Liver (tissue), 10 donors: Measurements from ENCODE around the gene TPM3. TPM values are rescaled to one million over a fixed set of nuclear protein-coding genes. Genes with fewer than 3 reads are reported as not detected.

Experiments
- DNase-seq: peaks from one replicate; pipeline ENCODE4 v3.0.0-alpha.2; 2017; ENCODE audit warnings: low spot score
- H3K27ac ChIP-seq, 2 donors: one replicate each; pipeline ENCODE4 v1.7.0; 2013; ENCODE audit warnings: inconsistent platforms in 2 of 2, low read length in 2 of 2, control low read depth in 1 of 2, low read depth in 1 of 2, mild to moderate bottlenecking in 1 of 2
- H3K27me3 ChIP-seq, 4 donors: one replicate each; pipeline versions ENCODE4 v1.6.1 to v1.7.0; 2013; ENCODE audit warnings: low read length in 3 of 4, inconsistent platforms in 1 of 4, mild to moderate bottlenecking in 1 of 4, moderate library complexity in 1 of 4; ENCODE audit not compliant: control insufficient read depth in 4 of 4, insufficient read depth in 4 of 4
- H3K36me3 ChIP-seq, 4 donors: one replicate each; pipeline versions ENCODE4 v1.6.1 to v1.7.0; 2013; ENCODE audit warnings: low read length in 3 of 4, mild to moderate bottlenecking in 3 of 4, low read depth in 1 of 4, moderate library complexity in 1 of 4; ENCODE audit not compliant: control insufficient read depth in 4 of 4, insufficient read depth in 3 of 4
- H3K4me1 ChIP-seq, 4 donors: one replicate each; pipeline versions ENCODE4 v1.6.1 to v1.7.0; 2013; ENCODE audit warnings: low read length in 3 of 4, mild to moderate bottlenecking in 3 of 4, moderate library complexity in 1 of 4; ENCODE audit not compliant: control insufficient read depth in 4 of 4, insufficient read depth in 4 of 4
- H3K4me3 ChIP-seq, 3 donors: one replicate each; pipeline versions ENCODE4 v1.6.1 to v1.7.0; 2013; ENCODE audit warnings: low read length in 3 of 3, control low read depth in 1 of 3, low read depth in 1 of 3, mild to moderate bottlenecking in 1 of 3
- H3K9ac ChIP-seq, 2 donors: one replicate each; pipeline ENCODE4 v1.7.0; 2013; ENCODE audit warnings: low read length in 2 of 2, mild to moderate bottlenecking in 2 of 2, moderate library complexity in 2 of 2, control low read depth in 1 of 2, low read depth in 1 of 2
- H3K9me3 ChIP-seq, 4 donors: one replicate each; pipeline versions ENCODE4 v1.6.1 to v1.7.0; 2013; ENCODE audit warnings: low read length in 3 of 4; ENCODE audit not compliant: control insufficient read depth in 4 of 4
- GABPA ChIP-seq, 2 donors: IDR thresholded peaks in 1 of 2; conservative IDR thresholded peaks in 1 of 2; 2 replicates each; pipeline ENCODE4 v1.6.1; 2016; ENCODE audit warnings: antibody characterized with exemption in 2 of 2, mild to moderate bottlenecking in 1 of 2, moderate library complexity in 1 of 2
- HNF4A ChIP-seq, 2 donors: conservative IDR thresholded peaks; 2 replicates each; pipeline ENCODE4 v1.6.1; 2016; ENCODE audit warnings: antibody characterized with exemption in 2 of 2, mild to moderate bottlenecking in 2 of 2
- REST ChIP-seq: IDR thresholded peaks from 2 replicates; pipeline ENCODE4 v1.6.1; 2016; ENCODE audit warnings: antibody characterized with exemption, mild to moderate bottlenecking
- SP1 ChIP-seq: IDR thresholded peaks from 2 replicates; pipeline ENCODE4 v1.6.1; 2018; ENCODE audit warnings: antibody characterized with exemption, mild to moderate bottlenecking
- ZBTB33 ChIP-seq: IDR thresholded peaks from 2 replicates; pipeline ENCODE4 v1.6.1; 2016; ENCODE audit warnings: antibody characterized with exemption
- WGBS: extraction: QIAGEN DNeasy Blood & Tissue Kit; methylation state at CpG from one replicate; pipeline ENCODE4 v1.1.7; 2013; 5-methylcytosine and 5-hydroxymethylcytosine counted together
- polyA plus RNA-seq, 2 donors: library from polyadenylated mRNA; stranded (reverse) in 1 of 2; unstranded in 1 of 2; fragments of 200-250 nt in 1 of 2; fragments of >200 nt in 1 of 2; fragmentation: Nextera tagmentation in 1 of 2; extraction: Ambion mirVana in 1 of 2; gene quantifications; one replicate each; pipeline versions ENCODE4 v1.2.1 to v1.2.3, GENCODE V29; 2013 to 2015
- small RNA-seq: library from RNA; depleted of rRNA; stranded (forward); fragments of <200 nt; gene quantifications from one replicate; pipeline ENCODE3, GENCODE V24; 2014
- total RNA-seq, 2 donors: library from RNA; depleted of rRNA; stranded (reverse); fragments of >200 nt; gene quantifications; one replicate each; pipeline ENCODE4 v1.2.3, GENCODE V29; 2014
- donor health status: healthy.
- donor health status: healthy.
- donor health status: healthy.
- donor health status: healthy.
- donor health status: healthy.

TPM3 gene
- total and polyA plus RNA-seq, 4 donors = 89.6 to 120 (median 109) TPM

GRCh38 chr1:154115180-154115579, 76.7 kb downstream of the TPM3 start:
- H3K27me3 ChIP-seq = no peaks in the 10 kb centered on the region
- no peaks in the 10 kb centered on the region for H3K36me3 ChIP-seq
- no peak for DNase-seq
- no peak for TF ChIP-seq REST
- TF ChIP-seq GABPA (IDR thresholded peaks at IDR 0.05 in 1 of 2, conservative IDR thresholded peaks at IDR 0.05 in 1 of 2) = no peak
- TF ChIP-seq SP1 = peak; percentile 44
- TF ChIP-seq ZBTB33 = no peak
- peak; percentile 15 to 40 for TF ChIP-seq HNF4A (conservative IDR thresholded peaks at IDR 0.05)
- no peaks in the 10 kb centered on the region for H3K9me3 ChIP-seq
- H3K4me3 ChIP-seq = no peak overlapping the region
- no peak overlapping the region for H3K27ac ChIP-seq
- H3K4me1 ChIP-seq = no peaks in the 10 kb centered on the region
- H3K9ac ChIP-seq = no peak overlapping the region
- WGBS = 35% methylated on average over 1 of the region's 1 CpG

Small RNA genes lying within 50 kb of the gene (small RNA-seq; reads per million reads assigned to genes)
- 0.29 reads per million, percentile 25 among the genes with 10 or more reads in this experiment for gene MIR190B

Other genes with a start within 250 kb of the TPM3 start
- gene DENND4B, start 245.4 kb downstream of the TPM3 start, total RNA-seq = 10 to 100 TPM; 13.1 to 27.2 TPM
- gene DENND4B, start 245.4 kb downstream of the TPM3 start, polyA plus RNA-seq = 10 to 100 TPM in 1 of 2 donors, 1 to 10 TPM in 1; 9.7 to 10.1 TPM
- gene CRTC2, start 233.5 kb downstream of the TPM3 start, total RNA-seq = 1 to 10 TPM; 4.9 to 5.5 TPM
- gene CRTC2, start 233.5 kb downstream of the TPM3 start, polyA plus RNA-seq = 10 to 100 TPM; 11.0 to 14.9 TPM
- 10 to 100 TPM; 46.8 to 70.3 TPM for gene SLC39A1, start 228.6 kb downstream of the TPM3 start, total RNA-seq
- 10 to 100 TPM; 38.8 to 62.5 TPM for gene SLC39A1, start 228.6 kb downstream of the TPM3 start, polyA plus RNA-seq
- 10 to 100 TPM in 1 of 2 donors, 1 to 10 TPM in 1; 7.4 to 10.3 TPM for gene CREB3L4, start 224.2 kb downstream of the TPM3 start, total RNA-seq
- gene CREB3L4, start 224.2 kb downstream of the TPM3 start, polyA plus RNA-seq = 10 to 100 TPM in 1 of 2 donors, 1 to 10 TPM in 1; 4.4 to 10.2 TPM
- 100 to 1,000 TPM in 1 of 2 donors, 10 to 100 TPM in 1; 88.9 to 104 TPM for gene JTB, start 214.4 kb downstream of the TPM3 start, total RNA-seq
- 100 to 1,000 TPM; 144 to 182 TPM for gene JTB, start 214.4 kb downstream of the TPM3 start, polyA plus RNA-seq
- gene RAB13, start 205.8 kb downstream of the TPM3 start, total RNA-seq = 10 to 100 TPM; 18.0 to 20.6 TPM
- 10 to 100 TPM; 44.3 to 72.9 TPM for gene RAB13, start 205.8 kb downstream of the TPM3 start, polyA plus RNA-seq
- 1,000 to 10,000 TPM in 1 of 2 donors, 100 to 1,000 TPM in 1; 452 to 1,886 TPM for gene RPS27, start 201.3 kb downstream of the TPM3 start, total RNA-seq
- gene RPS27, start 201.3 kb downstream of the TPM3 start, polyA plus RNA-seq = 1,000 to 10,000 TPM in 1 of 2 donors, 100 to 1,000 TPM in 1; 812 to 3,145 TPM
- under 1 TPM in 1 of 2 donors, not detected in 1; 0.08 TPM for gene NUP210L, start 37.0 kb downstream of the TPM3 start, total RNA-seq
- gene NUP210L, start 37.0 kb downstream of the TPM3 start, polyA plus RNA-seq = not detected
- not detected for gene CFAP141, start 14.2 kb upstream of the TPM3 start, total RNA-seq
- not detected for gene CFAP141, start 14.2 kb upstream of the TPM3 start, polyA plus RNA-seq
- gene UBAP2L, start 28.9 kb upstream of the TPM3 start, total RNA-seq = 10 to 100 TPM; 34.2 to 51.0 TPM
- gene UBAP2L, start 28.9 kb upstream of the TPM3 start, polyA plus RNA-seq = 10 to 100 TPM; 24.3 to 33.9 TPM
- gene HAX1, start 80.5 kb upstream of the TPM3 start, total RNA-seq = 10 to 100 TPM; 37.5 to 59.5 TPM
- gene HAX1, start 80.5 kb upstream of the TPM3 start, polyA plus RNA-seq = 10 to 100 TPM; 59.1 to 91.2 TPM
- gene AQP10, start 129.0 kb upstream of the TPM3 start, total RNA-seq = under 1 TPM in 1 of 2 donors, not detected in 1; 0.14 TPM
- not detected for gene AQP10, start 129.0 kb upstream of the TPM3 start, polyA plus RNA-seq
- 10 to 100 TPM in 1 of 2 donors, 1 to 10 TPM in 1; 6.1 to 16.2 TPM for gene ATP8B2, start 133.4 kb upstream of the TPM3 start, total RNA-seq
- gene ATP8B2, start 133.4 kb upstream of the TPM3 start, polyA plus RNA-seq = 1 to 10 TPM in 1 of 2 donors, under 1 TPM in 1; 0.75 to 4.5 TPM
- 10 to 100 TPM; 47.0 to 67.6 TPM for gene IL6R, start 213.2 kb upstream of the TPM3 start, total RNA-seq
- gene IL6R, start 213.2 kb upstream of the TPM3 start, polyA plus RNA-seq = 10 to 100 TPM; 18.8 to 23.6 TPM